Mesenteric fat pad (tissue), 1 donor: Measurements from ENCODE around the gene SUSD5. TPM values are rescaled to one million over a fixed set of nuclear protein-coding genes. Genes with fewer than 3 reads are reported as not detected.
"Not testable (repeated sequence)": the region's sequence is repeated elsewhere in the genome, so short reads cannot be mapped to it uniquely, and the experiment has no call there.

Experiments
- DNase-seq: peaks from one replicate; pipeline ENCODE4 v3.0.0-alpha.2; 2020; ENCODE audit warnings: low spot score
- total RNA-seq: library from RNA; stranded (reverse); fragmentation: NEBNext Ultra II Directional; extraction: Animal tissue kit (Norgen Biotek cat#: 25700); gene quantifications from one replicate; pipeline ENCODE4 v1.2.1, GENCODE V29; 2021
- donor health status: DM: yes; HTN: yes; CAD: no.

The SUSD5 gene
- total RNA-seq, 1 donor from 2014 or later: 0.26 TPM

- DNase-seq: no peak
Observed at GRCh38 chr3:33153782-33154181, 64.8 kb downstream of the SUSD5 start.

- DNase-seq: no peak
Observed at GRCh38 chr3:33152363-33153360, 65.9 kb downstream of the SUSD5 start.

- DNase-seq: no peak
Observed at GRCh38 chr3:33149342-33149741, 69.3 kb downstream of the SUSD5 start.

GRCh38 chr3:33146791-33147445, 71.7 kb downstream of the SUSD5 start:
- DNase-seq: no peak

- no peak for DNase-seq
Observed at GRCh38 chr3:33145901-33146580, 72.6 kb downstream of the SUSD5 start.

GRCh38 chr3:33145221-33145900, 73.2 kb downstream of the SUSD5 start:
- DNase-seq: no peak

GRCh38 chr3:33144433-33144832, 74.2 kb downstream of the SUSD5 start:
- no peak for DNase-seq

- no peak for DNase-seq
Observed at GRCh38 chr3:33141006-33141405, 77.6 kb downstream of the SUSD5 start.

GRCh38 chr3:33139996-33140395, 78.6 kb downstream of the SUSD5 start:
- DNase-seq: no peak

GRCh38 chr3:33139006-33139623, 79.5 kb downstream of the SUSD5 start:
- DNase-seq: not testable (repeated sequence)

GRCh38 chr3:33137691-33138090, 80.9 kb downstream of the SUSD5 start:
- DNase-seq: no peak

GRCh38 chr3:33134026-33134625, 84.5 kb downstream of the SUSD5 start:
- DNase-seq: no peak

- no peak for DNase-seq
Observed at GRCh38 chr3:33132019-33132360, 86.6 kb downstream of the SUSD5 start.

- DNase-seq: no peak
Observed at GRCh38 chr3:33131331-33132018, 87.1 kb downstream of the SUSD5 start.

- DNase-seq: no peak
Observed at GRCh38 chr3:33130144-33130543, 88.5 kb downstream of the SUSD5 start.

- DNase-seq: no peak
Observed at GRCh38 chr3:33128706-33129105, 89.9 kb downstream of the SUSD5 start.

GRCh38 chr3:33125840-33126239, 92.8 kb downstream of the SUSD5 start:
- no peak for DNase-seq

GRCh38 chr3:33124638-33125037, 94.0 kb downstream of the SUSD5 start:
- no peak for DNase-seq

GRCh38 chr3:33122991-33123390, 95.6 kb downstream of the SUSD5 start:
- DNase-seq: no peak

GRCh38 chr3:33119891-33120290, 98.7 kb downstream of the SUSD5 start:
- DNase-seq: no peak
